Measurements from ENCODE around the gene TRMT2A.

The TRMT2A gene

GRCh38 chr22:20151276-20151588, 34.2 kb upstream of the TRMT2A start:
- no peak overlapping the region for H3K4me2 ChIP-seq (ENCODE audit: low read depth, low read length, poor library complexity, severe bottlenecking)
- no peaks in the 10 kb centered on the region for H3K9me2 ChIP-seq (replicated peaks; ENCODE audit: insufficient read depth, low read length)
- H3K36me3 ChIP-seq (ENCODE audit: low read length): no peaks in the 10 kb centered on the region
- no peak overlapping the region for H3K4me3 ChIP-seq (ENCODE audit: insufficient read depth, low read length, poor library complexity, severe bottlenecking)
- no peaks in the 10 kb centered on the region for H3K79me2 ChIP-seq (ENCODE audit: insufficient read depth, low read length)
- no peaks in the 10 kb centered on the region for H3K9me3 ChIP-seq (ENCODE audit: insufficient read depth, low read length)
- no peak overlapping the region for H3K27ac ChIP-seq (ENCODE audit: low read depth, low read length)
- no peak overlapping the region for H3K9ac ChIP-seq (ENCODE audit: low read length)
- no peak overlapping the region for H2AFZ ChIP-seq (ENCODE audit: low read depth, low read length, severe bottlenecking)
- H4K20me1 ChIP-seq (ENCODE audit: low read depth, low read length): no peaks in the 10 kb centered on the region
- no peaks in the 10 kb centered on the region for H3K27me3 ChIP-seq (ENCODE audit: low read length)
- H3F3A ChIP-seq (ENCODE audit: insufficient read depth): no peaks in the 10 kb centered on the region
- no peak for TF ChIP-seq EZH2phosphoT487 (conservative IDR thresholded peaks at IDR 0.05; ENCODE audit: low read length)
- TF ChIP-seq, protein P1, sequence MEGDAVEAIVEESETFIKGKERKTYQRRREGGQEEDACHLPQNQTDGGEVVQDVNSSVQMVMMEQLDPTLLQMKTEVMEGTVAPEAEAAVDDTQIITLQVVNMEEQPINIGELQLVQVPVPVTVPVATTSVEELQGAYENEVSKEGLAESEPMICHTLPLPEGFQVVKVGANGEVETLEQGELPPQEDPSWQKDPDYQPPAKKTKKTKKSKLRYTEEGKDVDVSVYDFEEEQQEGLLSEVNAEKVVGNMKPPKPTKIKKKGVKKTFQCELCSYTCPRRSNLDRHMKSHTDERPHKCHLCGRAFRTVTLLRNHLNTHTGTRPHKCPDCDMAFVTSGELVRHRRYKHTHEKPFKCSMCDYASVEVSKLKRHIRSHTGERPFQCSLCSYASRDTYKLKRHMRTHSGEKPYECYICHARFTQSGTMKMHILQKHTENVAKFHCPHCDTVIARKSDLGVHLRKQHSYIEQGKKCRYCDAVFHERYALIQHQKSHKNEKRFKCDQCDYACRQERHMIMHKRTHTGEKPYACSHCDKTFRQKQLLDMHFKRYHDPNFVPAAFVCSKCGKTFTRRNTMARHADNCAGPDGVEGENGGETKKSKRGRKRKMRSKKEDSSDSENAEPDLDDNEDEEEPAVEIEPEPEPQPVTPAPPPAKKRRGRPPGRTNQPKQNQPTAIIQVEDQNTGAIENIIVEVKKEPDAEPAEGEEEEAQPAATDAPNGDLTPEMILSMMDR (IDR thresholded peaks at IDR 0.05; ENCODE audit: insufficient read depth, low read length, poor library complexity, severe bottlenecking): no peak

- TF ChIP-seq, protein P1 (IDR thresholded peaks at IDR 0.05; ENCODE audit: insufficient read depth, low read length, poor library complexity, severe bottlenecking): no peak
- TF ChIP-seq EZH2phosphoT487 (conservative IDR thresholded peaks at IDR 0.05; ENCODE audit: low read length): no peak
- H3K4me3 ChIP-seq (ENCODE audit: insufficient read depth, low read length, poor library complexity, severe bottlenecking): no peak within 1 kb of the TSS
- H3K36me3 ChIP-seq (ENCODE audit: low read length): no peaks in the 10 kb centered on the region
- no peaks in the 10 kb centered on the region for H3K9me3 ChIP-seq (ENCODE audit: insufficient read depth, low read length)
- no peak within 1 kb of the TSS for H2AFZ ChIP-seq (ENCODE audit: low read depth, low read length, severe bottlenecking)
- H3K9ac ChIP-seq (ENCODE audit: low read length): no peak within 1 kb of the TSS
- no peaks in the 10 kb centered on the region for H4K20me1 ChIP-seq (ENCODE audit: low read depth, low read length)
- H3K4me2 ChIP-seq (ENCODE audit: low read depth, low read length, poor library complexity, severe bottlenecking): no peak within 1 kb of the TSS
- H3K27me3 ChIP-seq (ENCODE audit: low read length): no peaks in the 10 kb centered on the region
- no peaks in the 10 kb centered on the region for H3K79me2 ChIP-seq (ENCODE audit: insufficient read depth, low read length)
- H3K27ac ChIP-seq (ENCODE audit: low read depth, low read length): no peak within 1 kb of the TSS
- no peaks in the 10 kb centered on the region for H3F3A ChIP-seq (ENCODE audit: insufficient read depth)
- no peaks in the 10 kb centered on the region for H3K9me2 ChIP-seq (replicated peaks; ENCODE audit: insufficient read depth, low read length)
Observed at GRCh38 chr22:20150381-20151275, 33.6 kb upstream of the TRMT2A start, which contains the start of gene CCDC188. TSS of gene CCDC188 (minus strand) at chr22:20151055. CDS start at chr22:20150986, 69 bp downstream.

DNA sequence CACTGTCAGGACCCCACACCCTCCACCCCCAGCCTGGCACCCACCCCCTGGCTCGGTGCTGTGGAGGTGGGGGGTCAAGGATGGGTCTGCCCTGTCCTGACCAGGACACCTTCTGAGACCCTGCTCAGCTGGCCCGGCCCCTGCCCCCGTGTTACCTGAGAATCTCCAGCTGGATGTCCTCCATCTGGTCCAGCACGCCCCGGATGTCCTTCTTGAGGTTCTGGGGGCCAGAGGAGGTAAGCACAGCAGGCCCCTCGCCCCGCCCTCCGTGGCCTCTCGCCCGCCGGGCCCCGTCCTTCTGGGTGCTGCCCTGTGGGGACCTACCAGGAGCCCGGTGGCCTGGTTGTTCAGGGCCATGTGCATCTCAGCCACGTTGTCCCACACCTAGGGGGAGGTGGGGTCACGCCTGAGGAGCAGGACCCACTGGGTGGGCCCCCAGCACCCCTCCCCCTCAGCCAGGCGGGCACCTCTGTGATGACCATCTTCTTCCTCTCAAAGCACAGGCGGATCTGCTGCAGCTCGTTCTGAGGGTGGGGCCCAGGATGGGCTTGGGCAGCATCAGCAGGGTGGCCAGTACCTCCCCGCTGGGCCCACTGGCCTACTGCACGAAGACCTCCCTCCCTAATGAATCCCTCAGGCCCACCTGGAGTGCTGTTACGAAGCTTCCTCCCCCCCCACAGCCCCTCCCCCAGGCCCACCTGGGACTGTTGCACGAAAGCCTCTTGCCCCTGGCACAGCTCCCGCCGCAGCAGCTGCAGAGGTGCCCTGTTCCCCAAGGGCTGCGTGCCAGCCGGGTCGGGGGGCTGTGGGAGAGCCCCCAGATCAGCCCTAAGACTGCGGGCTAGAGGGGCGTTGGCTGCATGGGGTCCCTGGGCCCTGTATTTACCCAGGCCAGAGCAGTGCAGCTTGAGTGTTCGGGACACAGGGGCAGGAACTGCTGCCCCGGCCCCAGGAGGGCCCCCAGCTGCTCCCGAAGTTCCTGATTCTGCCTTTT, 32.5 kb upstream of the TRMT2A start:
- Histone ChIP-seq H3K4me2 (ENCODE audit: low read depth, low read length, poor library complexity, severe bottlenecking) (no peak overlapping the region), H3K9me3 (ENCODE audit: insufficient read depth, low read length) (no peaks in the 10 kb centered on the region), H4K20me1 (ENCODE audit: low read depth, low read length) (no peaks in the 10 kb centered on the region), H3K9ac (ENCODE audit: low read length) (no peak overlapping the region), H3F3A (ENCODE audit: insufficient read depth) (no peaks in the 10 kb centered on the region), H3K4me3 (ENCODE audit: insufficient read depth, low read length, poor library complexity, severe bottlenecking) (no peak overlapping the region), H3K27me3 (ENCODE audit: low read length) (no peaks in the 10 kb centered on the region), H3K36me3 (ENCODE audit: low read length) (no peaks in the 10 kb centered on the region), H3K27ac (ENCODE audit: low read depth, low read length) (no peak overlapping the region), H2AFZ (ENCODE audit: low read depth, low read length, severe bottlenecking) (no peak overlapping the region), H3K79me2 (ENCODE audit: insufficient read depth, low read length) (no peaks in the 10 kb centered on the region), H3K9me2 (replicated peaks; ENCODE audit: insufficient read depth, low read length) (no peaks in the 10 kb centered on the region)
- no peak for TF ChIP-seq EZH2phosphoT487 (conservative IDR thresholded peaks at IDR 0.05; ENCODE audit: low read length)
- TF ChIP-seq, protein P1 (IDR thresholded peaks at IDR 0.05; ENCODE audit: insufficient read depth, low read length, poor library complexity, severe bottlenecking): no peak

Measured in SU-DHL-6 (cell line).